Measurements from ENCODE around the gene LRRC8E. TPM values are rescaled to one million over a fixed set of nuclear protein-coding genes. Genes with fewer than 3 reads are reported as not detected.

LRRC8E gene
- total RNA-seq, 1 donor: 10.5 TPM

DNA sequence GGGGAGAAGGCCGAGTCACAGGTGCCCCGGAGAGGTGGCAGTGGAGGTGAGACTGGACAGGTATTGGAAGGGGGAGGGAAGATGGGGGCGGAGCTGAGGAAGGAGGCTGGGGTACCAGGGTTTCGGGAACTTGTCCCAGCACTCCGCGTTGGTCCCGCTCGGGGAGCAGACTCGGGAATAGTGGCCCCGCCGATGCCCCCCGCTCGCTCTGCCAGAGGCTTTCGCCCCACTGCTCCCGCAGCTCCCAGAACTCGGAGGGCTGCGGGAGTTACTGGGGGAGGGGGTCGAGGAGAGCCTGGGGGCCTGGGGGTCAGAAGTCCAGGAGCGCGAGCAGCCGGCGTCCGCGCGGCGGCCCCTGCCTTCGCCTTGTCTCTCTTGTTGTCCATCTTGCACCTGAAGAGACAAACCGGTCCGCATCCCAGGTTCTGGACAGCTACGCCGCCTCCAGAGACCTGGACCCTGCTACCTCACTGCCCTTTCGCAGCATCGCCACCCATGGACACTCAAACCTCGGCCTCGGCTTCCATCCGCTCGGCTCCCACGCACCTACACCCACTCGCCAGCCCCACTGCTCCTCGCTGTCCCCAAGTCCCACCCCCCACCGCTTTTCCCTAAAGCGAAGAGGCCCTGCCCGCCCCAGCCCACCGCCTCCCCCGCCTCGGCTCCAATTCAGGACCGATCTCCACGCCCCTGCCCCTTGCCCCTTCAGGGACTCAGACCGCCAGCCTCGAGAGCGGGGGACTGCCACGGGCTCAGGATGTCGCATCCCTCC, 14.8 kb upstream of the LRRC8E start:
- H3K79me2 ChIP-seq (ENCODE audit: insufficient read depth, low read length): no peaks in the 10 kb centered on the region
- H3K4me2 ChIP-seq (ENCODE audit: insufficient read depth, low read length): no peak overlapping the region
- no peaks in the 10 kb centered on the region for H3K9me3 ChIP-seq (ENCODE audit: low read depth, low read length)
- peaks cover 25% of the 10 kb centered on the region for H3K27me3 ChIP-seq (ENCODE audit: insufficient read depth, low read length)
- H3K27ac ChIP-seq (ENCODE audit: low read depth, low read length): no peak overlapping the region
- H3K4me1 ChIP-seq (ENCODE audit: insufficient read depth, low read length): peaks cover 15% of the 10 kb centered on the region
- H3K36me3 ChIP-seq (ENCODE audit: insufficient read depth, low read length): no peaks in the 10 kb centered on the region
- H2AFZ ChIP-seq (ENCODE audit: low read length): no peak overlapping the region
- H4K20me1 ChIP-seq (ENCODE audit: insufficient read depth, low read length): no peaks in the 10 kb centered on the region
- no peak overlapping the region for H3K4me3 ChIP-seq (ENCODE audit: insufficient read depth, low read length)
- DNase-seq (ENCODE audit: insufficient read length, low spot score, missing footprints): peak; percentile 78
- TF ChIP-seq, protein P1, sequence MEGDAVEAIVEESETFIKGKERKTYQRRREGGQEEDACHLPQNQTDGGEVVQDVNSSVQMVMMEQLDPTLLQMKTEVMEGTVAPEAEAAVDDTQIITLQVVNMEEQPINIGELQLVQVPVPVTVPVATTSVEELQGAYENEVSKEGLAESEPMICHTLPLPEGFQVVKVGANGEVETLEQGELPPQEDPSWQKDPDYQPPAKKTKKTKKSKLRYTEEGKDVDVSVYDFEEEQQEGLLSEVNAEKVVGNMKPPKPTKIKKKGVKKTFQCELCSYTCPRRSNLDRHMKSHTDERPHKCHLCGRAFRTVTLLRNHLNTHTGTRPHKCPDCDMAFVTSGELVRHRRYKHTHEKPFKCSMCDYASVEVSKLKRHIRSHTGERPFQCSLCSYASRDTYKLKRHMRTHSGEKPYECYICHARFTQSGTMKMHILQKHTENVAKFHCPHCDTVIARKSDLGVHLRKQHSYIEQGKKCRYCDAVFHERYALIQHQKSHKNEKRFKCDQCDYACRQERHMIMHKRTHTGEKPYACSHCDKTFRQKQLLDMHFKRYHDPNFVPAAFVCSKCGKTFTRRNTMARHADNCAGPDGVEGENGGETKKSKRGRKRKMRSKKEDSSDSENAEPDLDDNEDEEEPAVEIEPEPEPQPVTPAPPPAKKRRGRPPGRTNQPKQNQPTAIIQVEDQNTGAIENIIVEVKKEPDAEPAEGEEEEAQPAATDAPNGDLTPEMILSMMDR (IDR thresholded peaks at IDR 0.05; ENCODE audit: extremely low read depth, low read depth, low read length): no peak

DNA sequence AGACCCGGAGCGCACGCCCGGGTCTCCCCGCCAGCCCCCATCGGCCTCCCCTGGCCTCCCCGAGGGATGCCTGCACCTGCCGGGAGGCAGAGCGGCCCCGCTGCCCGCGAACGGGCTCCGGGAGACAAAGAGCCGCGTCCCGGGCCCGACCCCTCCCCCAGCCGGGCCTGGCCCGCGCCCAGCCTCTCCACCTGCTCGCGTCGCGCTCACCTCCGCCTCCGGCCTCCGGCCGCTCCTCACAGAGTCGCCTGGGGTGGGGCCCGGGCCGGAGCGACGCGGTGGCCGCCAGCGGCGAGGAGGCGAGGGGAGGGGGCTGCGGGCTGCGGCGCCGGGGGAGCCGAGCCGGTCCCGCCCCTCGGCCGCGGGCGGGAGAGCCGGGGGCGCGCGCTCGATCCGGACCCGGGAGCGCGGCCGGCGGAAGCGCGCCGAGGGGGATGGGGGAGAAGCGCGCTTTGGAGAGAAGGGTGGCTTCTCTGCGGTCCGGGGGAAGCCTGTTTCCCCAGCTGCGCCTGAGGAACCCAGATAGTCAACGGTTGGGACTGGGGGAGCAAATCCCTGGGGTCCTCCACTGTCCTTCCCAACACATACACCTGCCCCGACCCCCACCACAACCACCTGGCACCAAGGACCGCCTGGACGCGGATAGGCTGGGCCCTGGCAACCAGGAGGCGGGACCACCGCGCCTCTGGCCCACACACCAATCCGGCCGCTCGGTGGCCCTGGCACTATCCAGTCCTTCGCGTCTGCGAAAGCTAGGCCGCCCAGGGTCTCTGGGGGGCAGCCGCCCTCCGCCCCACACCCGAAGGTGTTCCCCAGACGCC, 14.0 kb upstream of the LRRC8E start, which contains the start of gene PRR36:
TSS of gene PRR36 (minus strand) at position 315 of the 821 bp plus-strand sequence. CDS start 701 bp downstream, outside the sequence.
- H3K36me3 ChIP-seq (ENCODE audit: insufficient read depth, low read length): no peaks in the 10 kb centered on the region
- no peak within 1 kb of the TSS for H2AFZ ChIP-seq (ENCODE audit: low read length)
- no peak within 1 kb of the TSS for H3K4me2 ChIP-seq (ENCODE audit: insufficient read depth, low read length)
- H3K27me3 ChIP-seq (ENCODE audit: insufficient read depth, low read length): peaks cover 25% of the 10 kb centered on the region
- no peaks in the 10 kb centered on the region for H3K9me3 ChIP-seq (ENCODE audit: low read depth, low read length)
- DNase-seq (ENCODE audit: insufficient read length, low spot score, missing footprints): peak; percentile 81
- H4K20me1 ChIP-seq (ENCODE audit: insufficient read depth, low read length): no peaks in the 10 kb centered on the region
- H3K79me2 ChIP-seq (ENCODE audit: insufficient read depth, low read length): no peaks in the 10 kb centered on the region
- no peak within 1 kb of the TSS for H3K4me3 ChIP-seq (ENCODE audit: insufficient read depth, low read length)
- peaks cover 9% of the 10 kb centered on the region for H3K4me1 ChIP-seq (ENCODE audit: insufficient read depth, low read length)
- TF ChIP-seq, protein P1 (IDR thresholded peaks at IDR 0.05; ENCODE audit: extremely low read depth, low read depth, low read length): no peak
- H3K27ac ChIP-seq (ENCODE audit: low read depth, low read length): no peak within 1 kb of the TSS

DNA sequence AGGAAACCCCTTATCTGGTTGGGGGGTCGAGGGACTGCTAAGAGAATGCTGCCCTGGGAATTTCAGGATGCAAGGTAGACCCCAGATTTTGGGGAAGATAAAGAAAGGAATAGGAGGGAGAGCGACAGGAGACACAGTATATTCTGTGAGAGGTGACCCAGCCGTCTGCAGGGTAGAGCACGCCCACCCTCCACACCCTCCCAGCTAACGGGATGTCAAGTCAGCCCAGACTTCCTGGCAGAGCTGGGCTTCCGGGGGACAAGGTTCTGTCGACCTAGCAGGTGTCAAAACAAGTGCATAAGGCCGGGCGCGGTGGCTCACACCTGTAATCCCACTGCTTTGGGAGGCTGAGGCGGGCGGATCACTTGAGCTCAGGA, 13.4 kb upstream of the LRRC8E start:
- TF ChIP-seq, protein P1 (IDR thresholded peaks at IDR 0.05; ENCODE audit: extremely low read depth, low read depth, low read length): no peak
- Histone ChIP-seq H3K27me3 (ENCODE audit: insufficient read depth, low read length) (peaks cover 25% of the 10 kb centered on the region), H3K27ac (ENCODE audit: low read depth, low read length) (no peak overlapping the region), H4K20me1 (ENCODE audit: insufficient read depth, low read length) (no peaks in the 10 kb centered on the region), H3K4me2 (ENCODE audit: insufficient read depth, low read length) (no peak overlapping the region), H3K4me3 (ENCODE audit: insufficient read depth, low read length) (no peak overlapping the region), H3K9me3 (ENCODE audit: low read depth, low read length) (no peaks in the 10 kb centered on the region), H3K36me3 (ENCODE audit: insufficient read depth, low read length) (no peaks in the 10 kb centered on the region), H3K79me2 (ENCODE audit: insufficient read depth, low read length) (no peaks in the 10 kb centered on the region), H3K4me1 (ENCODE audit: insufficient read depth, low read length) (peaks cover 9% of the 10 kb centered on the region), H2AFZ (ENCODE audit: low read length) (no peak overlapping the region)
- DNase-seq (ENCODE audit: insufficient read length, low spot score, missing footprints): peak; percentile 21

Measured in osteoblast (primary cell).